GM19324 (cell line): ENCODE results near the gene PATL2.
"Not testable (repeated sequence)": the region's sequence is repeated elsewhere in the genome, so short reads cannot be mapped to it uniquely, and the experiment has no call there.

Experiments used
- ATAC-seq: cut with Tn5 transposase; IDR thresholded peaks from one replicate; pipeline ENCODE4 v1.9.1; 2021; ENCODE audit warnings: mild to moderate bottlenecking, moderate library complexity; ENCODE audit not compliant: unreplicated experiment, low FRiP score

Gene PATL2

GRCh38 chr15:44720000-44720435, 8.9 kb upstream of the PATL2 start:
- ATAC-seq = peak; percentile 20

GRCh38 chr15:44719293-44719999, 8.3 kb upstream of the PATL2 start:
- peak; percentile 42 for ATAC-seq

DNA sequence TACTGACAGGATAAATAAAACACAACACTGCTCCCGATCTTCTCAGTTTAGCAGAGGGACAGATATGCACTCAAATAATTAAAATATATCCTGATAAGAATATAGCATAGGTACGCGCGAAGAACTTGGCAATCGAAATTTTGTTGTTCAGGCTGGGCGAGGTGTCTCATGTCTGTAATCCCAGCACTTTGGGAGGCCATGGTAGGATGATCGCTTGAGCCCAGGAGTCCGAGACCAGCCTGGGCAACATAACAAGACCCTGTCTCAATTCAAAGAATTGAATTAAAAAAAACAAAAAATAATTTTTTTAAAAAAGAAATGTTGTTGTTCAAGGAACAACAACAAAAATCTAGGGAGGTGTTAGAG, 7.8 kb upstream of the PATL2 start:
- no peak for ATAC-seq

GRCh38 chr15:44718180-44718926, 7.2 kb upstream of the PATL2 start:
- no peak for ATAC-seq

- no peak for ATAC-seq
Measured at GRCh38 chr15:44716983-44717602, 6.0 kb upstream of the PATL2 start.

GRCh38 chr15:44715797-44716334, 4.7 kb upstream of the PATL2 start:
- ATAC-seq = no peak

DNA sequence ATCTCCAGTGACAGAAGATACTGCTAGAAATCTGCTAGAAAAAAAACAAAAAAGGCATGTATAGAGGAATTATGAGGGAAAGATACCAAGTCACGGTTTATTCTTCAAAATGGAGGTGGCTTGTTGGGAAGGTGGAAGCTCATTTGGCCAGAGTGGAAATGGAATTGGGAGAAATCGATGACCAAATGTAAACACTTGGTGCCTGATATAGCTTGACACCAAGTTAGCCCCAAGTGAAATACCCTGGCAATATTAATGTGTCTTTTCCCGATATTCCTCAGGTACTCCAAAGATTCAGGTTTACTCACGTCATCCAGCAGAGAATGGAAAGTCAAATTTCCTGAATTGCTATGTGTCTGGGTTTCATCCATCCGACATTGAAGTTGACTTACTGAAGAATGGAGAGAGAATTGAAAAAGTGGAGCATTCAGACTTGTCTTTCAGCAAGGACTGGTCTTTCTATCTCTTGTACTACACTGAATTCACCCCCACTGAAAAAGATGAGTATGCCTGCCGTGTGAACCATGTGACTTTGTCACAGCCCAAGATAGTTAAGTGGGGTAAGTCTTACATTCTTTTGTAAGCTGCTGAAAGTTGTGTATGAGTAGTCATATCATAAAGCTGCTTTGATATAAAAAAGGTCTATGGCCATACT, 4.1 kb upstream of the PATL2 start:
- no peak for ATAC-seq

DNA sequence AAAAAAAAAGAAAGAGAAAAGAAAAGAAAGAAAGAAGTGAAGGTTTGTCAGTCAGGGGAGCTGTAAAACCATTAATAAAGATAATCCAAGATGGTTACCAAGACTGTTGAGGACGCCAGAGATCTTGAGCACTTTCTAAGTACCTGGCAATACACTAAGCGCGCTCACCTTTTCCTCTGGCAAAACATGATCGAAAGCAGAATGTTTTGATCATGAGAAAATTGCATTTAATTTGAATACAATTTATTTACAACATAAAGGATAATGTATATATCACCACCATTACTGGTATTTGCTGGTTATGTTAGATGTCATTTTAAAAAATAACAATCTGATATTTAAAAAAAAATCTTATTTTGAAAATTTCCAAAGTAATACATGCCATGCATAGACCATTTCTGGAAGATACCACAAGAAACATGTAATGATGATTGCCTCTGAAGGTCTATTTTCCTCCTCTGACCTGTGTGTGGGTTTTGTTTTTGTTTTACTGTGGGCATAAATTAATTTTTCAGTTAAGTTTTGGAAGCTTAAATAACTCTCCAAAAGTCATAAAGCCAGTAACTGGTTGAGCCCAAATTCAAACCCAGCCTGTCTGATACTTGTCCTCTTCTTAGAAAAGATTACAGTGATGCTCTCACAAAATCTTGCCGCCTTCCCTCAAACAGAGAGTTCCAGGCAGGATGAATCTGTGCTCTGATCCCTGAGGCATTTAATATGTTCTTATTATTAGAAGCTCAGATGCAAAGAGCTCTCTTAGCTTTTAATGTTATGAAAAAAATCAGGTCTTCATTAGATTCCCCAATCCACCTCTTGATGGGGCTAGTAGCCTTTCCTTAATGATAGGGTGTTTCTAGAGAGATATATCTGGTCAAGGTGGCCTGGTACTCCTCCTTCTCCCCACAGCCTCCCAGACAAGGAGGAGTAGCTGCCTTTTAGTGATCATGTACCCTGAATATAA, 2.2 kb upstream of the PATL2 start:
- ATAC-seq = no peak

GRCh38 chr15:44712346-44713005, 1.4 kb upstream of the PATL2 start:
- no peak for ATAC-seq

- ATAC-seq = peak; percentile 27
Measured at GRCh38 chr15:44711743-44712345, 721 bp upstream of the PATL2 start.

- ATAC-seq = no peak
Measured at GRCh38 chr15:44710236-44711095, 657 bp downstream of the PATL2 start.

DNA sequence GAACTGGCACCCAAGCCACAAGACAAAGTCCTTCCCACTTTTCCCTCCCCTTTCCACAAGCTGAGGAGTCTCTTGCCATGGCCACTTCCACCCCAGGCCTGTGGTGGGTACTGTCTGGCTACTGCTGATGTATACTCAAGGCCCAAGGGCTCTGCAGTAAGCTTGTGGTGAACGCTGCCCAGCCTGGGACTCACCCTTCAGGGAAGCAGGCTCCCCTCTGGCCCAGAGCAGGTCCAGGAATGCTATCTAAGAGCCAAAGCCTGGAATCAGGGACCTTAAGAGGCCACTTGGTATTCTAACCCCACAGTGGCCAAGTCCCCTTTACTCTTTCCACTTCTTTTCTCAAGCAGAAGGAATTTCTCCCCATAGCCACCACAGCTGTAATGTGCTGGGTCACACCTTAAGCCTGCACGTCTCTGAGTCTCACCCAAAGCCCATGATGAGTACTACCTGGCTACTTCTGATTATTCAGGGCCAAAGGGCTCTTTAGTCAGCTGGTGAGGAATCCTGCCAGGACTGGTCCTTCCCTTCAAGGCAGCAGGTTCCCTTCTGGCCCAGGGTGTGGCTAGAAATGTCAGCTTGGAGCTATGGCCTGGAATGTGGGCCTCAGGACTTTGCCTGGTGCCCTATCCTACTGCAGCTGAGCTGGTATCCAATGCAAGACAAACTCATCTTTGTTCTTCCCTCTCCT, 4.0 kb downstream of the PATL2 start:
- ATAC-seq = no peak

DNA sequence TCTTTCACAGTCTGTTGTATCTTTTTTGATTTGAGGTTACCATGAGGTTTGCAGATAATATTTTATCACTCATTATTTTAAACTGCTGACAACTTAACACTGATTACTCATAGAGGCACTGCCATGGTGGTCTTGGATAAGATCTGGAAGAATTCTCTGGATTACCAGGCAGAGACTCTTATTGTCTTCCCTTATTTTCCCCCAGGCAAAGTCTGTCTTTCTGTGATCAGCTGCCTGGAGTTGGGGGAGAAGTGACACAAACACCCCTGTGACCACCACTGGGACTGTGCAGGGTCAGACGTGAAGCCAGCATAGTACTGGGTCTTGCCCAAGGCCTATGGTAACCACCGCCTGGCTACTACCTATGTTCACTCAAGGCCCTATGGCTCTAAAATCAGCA, 4.7 kb downstream of the PATL2 start:
- ATAC-seq = no peak

DNA sequence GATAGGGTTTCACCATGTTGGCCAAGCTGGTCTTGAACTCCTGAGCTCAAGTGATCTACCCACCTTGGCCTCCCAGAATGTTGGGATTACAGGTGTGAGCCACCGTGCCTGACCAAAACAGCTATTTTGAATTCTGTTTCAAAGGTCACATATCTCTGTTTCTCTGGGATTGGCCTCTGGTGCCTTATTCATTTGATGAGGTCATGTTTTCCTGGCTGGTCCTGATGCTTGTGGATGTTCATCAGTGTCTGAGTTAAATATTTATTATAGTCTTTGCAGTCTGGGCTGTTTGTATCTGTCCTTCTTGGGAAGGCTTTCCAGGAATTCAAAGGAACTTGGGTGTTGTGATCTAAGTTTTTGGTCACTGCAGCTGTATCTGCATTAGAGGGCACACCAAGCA, 5.1 kb downstream of the PATL2 start:
- no peak for ATAC-seq

GRCh38 chr15:44700676-44701075, 10.4 kb downstream of the PATL2 start:
- not testable (repeated sequence) for ATAC-seq

GRCh38 chr15:44698641-44699040, 12.5 kb downstream of the PATL2 start:
- ATAC-seq = no peak

DNA sequence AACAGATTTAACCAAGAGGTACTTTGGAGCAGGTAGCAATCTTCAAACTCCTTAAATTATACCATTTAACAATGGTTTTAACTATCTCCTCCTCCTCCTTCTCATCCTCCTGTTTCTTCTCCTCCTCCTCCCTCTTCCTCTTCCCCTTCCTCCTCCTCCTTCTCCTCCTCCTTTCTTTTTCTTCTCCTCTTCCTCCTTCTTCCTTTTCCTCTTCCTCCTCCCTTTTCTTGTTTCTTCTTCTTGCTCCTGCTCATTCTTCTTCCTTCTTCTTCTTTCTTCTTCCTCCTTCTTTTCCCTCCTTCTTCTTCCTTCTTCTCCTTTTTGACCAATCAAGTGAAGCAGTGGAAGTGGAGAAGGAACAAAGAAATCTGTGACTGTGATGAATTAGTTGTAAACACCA, 14.1 kb downstream of the PATL2 start:
- no peak for ATAC-seq
